Neural cell (in vitro differentiated cells): ENCODE measurements around the gene ZNF503. TPM values are rescaled to one million over a fixed set of nuclear protein-coding genes. Genes with fewer than 3 reads are reported as not detected.

Source experiments
- H2AFZ ChIP-seq: fragments of 200-600, 300-800 bp; sonication (generic), shearing (Covaris generic); 2 replicates; pipeline ENCODE4 v1.6.0; 2014; ENCODE audit warnings: low read depth, mild to moderate bottlenecking, antibody characterized with exemption, low read length, moderate library complexity
- H3F3A ChIP-seq: fragments of 200-600 bp; shearing (Covaris generic); 2 replicates; pipeline ENCODE4 v1.6.1; 2016; ENCODE audit warnings: mild to moderate bottlenecking, moderate library complexity, mixed read lengths, antibody characterized with exemption, low read length; ENCODE audit not compliant: insufficient read depth, poor library complexity, severe bottlenecking
- H3K27ac ChIP-seq: fragments of 200-600, 300-800 bp; sonication (generic), shearing (Covaris generic); 2 replicates; pipeline ENCODE4 v1.5.1; 2014; ENCODE audit warnings: mild to moderate bottlenecking, low read length, moderate library complexity
- H3K27me3 ChIP-seq: fragments of 300-800, 200-600 bp; sonication (generic), shearing (Covaris generic); 2 replicates; pipeline ENCODE4 v1.6.0; 2014; ENCODE audit warnings: mild to moderate bottlenecking, low read depth, low read length, moderate library complexity; ENCODE audit not compliant: insufficient read depth
- H3K36me3 ChIP-seq: fragments of 300-800, 200-600 bp; sonication (generic), shearing (Covaris generic); 2 replicates; pipeline ENCODE4 v1.5.1; 2014; ENCODE audit warnings: mild to moderate bottlenecking, antibody characterized with exemption, low read length, moderate library complexity; ENCODE audit not compliant: insufficient read depth
- H3K4me2 ChIP-seq: fragments of 300-800, 200-600 bp; sonication (generic), shearing (Covaris generic); 2 replicates; pipeline ENCODE4 v1.6.0; 2014; ENCODE audit warnings: mild to moderate bottlenecking, low read length
- H3K4me3 ChIP-seq: fragments of 300-800, 200-600 bp; sonication (generic), shearing (Covaris generic); 2 replicates; pipeline ENCODE4 v1.5.1; 2014; ENCODE audit warnings: mild to moderate bottlenecking, low read length, moderate library complexity
- H3K79me2 ChIP-seq: fragments of 200-600 bp; shearing (Covaris generic); replicated peaks from 2 replicates; pipeline ENCODE4 v1.6.0; 2014; ENCODE audit warnings: mild to moderate bottlenecking, low read length, moderate library complexity; ENCODE audit not compliant: insufficient read depth
- H3K9ac ChIP-seq: fragments of 300-800, 200-600 bp; sonication (generic), shearing (Covaris generic); 2 replicates; pipeline ENCODE4 v1.6.1; 2016; ENCODE audit warnings: mild to moderate bottlenecking, low read length, mixed read lengths
- H3K9me2 ChIP-seq: fragments of 200-600 bp; shearing (Covaris generic); 2 replicates; pipeline ENCODE4 v1.6.1; 2016; ENCODE audit warnings: mild to moderate bottlenecking, low read length, mixed read lengths; ENCODE audit not compliant: insufficient read depth
- H3K9me3 ChIP-seq: fragments of 200-600, 300-800 bp; sonication (generic), shearing (Covaris generic); 2 replicates; pipeline ENCODE4 v1.6.1; 2016; ENCODE audit warnings: mild to moderate bottlenecking, mixed run types, low read length, moderate library complexity, mixed read lengths
- H4K20me1 ChIP-seq: fragments of 200-600 bp; shearing (Covaris generic); 2 replicates; pipeline ENCODE4 v1.6.1; 2016; ENCODE audit warnings: mild to moderate bottlenecking, mixed run types; ENCODE audit not compliant: insufficient read depth
- CTCF ChIP-seq: fragments of 450-650 bp; IDR thresholded peaks from 2 replicates; pipeline ENCODE4 v1.5.1; 2014; ENCODE audit warnings: antibody characterized with exemption, mild to moderate bottlenecking, moderate library complexity; ENCODE audit not compliant: poor library complexity, severe bottlenecking
- EP300 ChIP-seq: fragments of 450-650 bp; conservative IDR thresholded peaks from 2 replicates; pipeline ENCODE4 v1.6.1; 2014; ENCODE audit warnings: antibody characterized with exemption, mild to moderate bottlenecking, moderate library complexity; ENCODE audit not compliant: poor library complexity, severe bottlenecking
- EZH2 ChIP-seq: fragments of 200-600, 300-800 bp; shearing (Covaris generic), sonication (generic); IDR thresholded peaks from 2 replicates; pipeline ENCODE4 v1.6.1; 2014; ENCODE audit warnings: antibody characterized with exemption, low read length, borderline replicate concordance, mild to moderate bottlenecking; ENCODE audit not compliant: insufficient read depth, poor library complexity, severe bottlenecking
- MXI1 ChIP-seq: fragments of 450-650 bp; conservative IDR thresholded peaks from 2 replicates; pipeline ENCODE4 v1.6.1; 2014; ENCODE audit warnings: antibody characterized with exemption, mild to moderate bottlenecking; ENCODE audit not compliant: poor library complexity, severe bottlenecking
- POLR2AphosphoS5 ChIP-seq: IDR thresholded peaks from 2 replicates; pipeline ENCODE4 v1.6.1; 2012
- RAD21 ChIP-seq: fragments of 450-650 bp; conservative IDR thresholded peaks from 2 replicates; pipeline ENCODE4 v1.6.1; 2014; ENCODE audit warnings: antibody characterized with exemption, mild to moderate bottlenecking, moderate library complexity
- REST ChIP-seq: IDR thresholded peaks from 2 replicates; pipeline ENCODE4 v1.6.1; 2012; ENCODE audit warnings: borderline replicate concordance
- SMC3 ChIP-seq: fragments of 450-650 bp; conservative IDR thresholded peaks from 2 replicates; pipeline ENCODE4 v1.6.1; 2014; ENCODE audit warnings: antibody characterized with exemption, mild to moderate bottlenecking, moderate library complexity; ENCODE audit not compliant: poor library complexity
- TAF1 ChIP-seq: IDR thresholded peaks from 2 replicates; pipeline ENCODE4 v1.6.1; 2012; ENCODE audit warnings: low read depth
- polyA minus RNA-seq: library from RNA; depleted of rRNA, polyadenylated mRNA; stranded (reverse); fragments of >200 nt; gene quantifications from 2 replicates; pipeline ENCODE4 v1.2.3, GENCODE V29; 2014
- polyA plus RNA-seq: library from polyadenylated mRNA; depleted of rRNA; stranded (reverse); fragments of >200 nt; gene quantifications from 2 replicates; pipeline ENCODE4 v1.2.3, GENCODE V29; 2014

The ZNF503 gene
- 41.4 and 49.9 TPM in 2 replicates for polyA plus RNA-seq
- polyA minus RNA-seq = 89.5 and 107 TPM in 2 replicates

GRCh38 chr10:75401569-75402485 is at the start of gene ZNF503:
ZNF503 (minus strand) TSS chr10:75401764; CDS start chr10:75401419, 345 bp downstream.
- H3K27ac ChIP-seq = peak within 1 kb of the TSS; percentile 99

More at GRCh38 chr10:75401569-75402485, at the start of gene ZNF503:
- Histone ChIP-seq H3K4me2 (no peak within 1 kb of the TSS), H3K9ac (peak within 1 kb of the TSS; percentile 100), H3K9me2 (no peaks in the 10 kb centered on the region), H3K4me3 (peak within 1 kb of the TSS; percentile 94), H4K20me1 (peaks cover 22% of the 10 kb centered on the region), H3K79me2 (peaks cover 64% of the 10 kb centered on the region), H3F3A (peaks cover 5% of the 10 kb centered on the region), H2AFZ (peak within 1 kb of the TSS; percentile 71), H3K36me3 (peaks cover 14% of the 10 kb centered on the region), H3K9me3 (no peaks in the 10 kb centered on the region), H3K27me3 (peaks cover 57% of the 10 kb centered on the region)
- peak; percentile 44 for TF ChIP-seq CTCF
- no peak for TF ChIP-seq REST
- peak; percentile 36 for TF ChIP-seq EP300
- TF ChIP-seq TAF1 = peak; percentile 85
- TF ChIP-seq MXI1 = peak; percentile 84
- peak; percentile 71 for TF ChIP-seq POLR2AphosphoS5
- peak; percentile 65 for TF ChIP-seq RAD21
- TF ChIP-seq SMC3 = no peak
- TF ChIP-seq EZH2 = no peak
